H1 (cell line): ENCODE data around the gene MKLN1. TPM values are rescaled to one million over a fixed set of nuclear protein-coding genes. Genes with fewer than 3 reads are reported as not detected.

Source experiments
- CTCF ChIA-PET: fragments of 300-600 bp; sonication (Branson Sonifier 250); formaldehyde crosslinking; loops from one replicate; lab custom pipeline; 2021; ENCODE audit not compliant: partially characterized antibody; lab: Charles Lee
- POLR2A ChIA-PET: fragments of 300-600 bp; sonication (Branson Sonifier 250); formaldehyde crosslinking; loops from one replicate; lab custom pipeline; 2021; ENCODE audit warnings: inconsistent platforms; ENCODE audit not compliant: partially characterized antibody; lab: Charles Lee
- DNase-seq, 2 experiments: peaks; one replicate each; pipeline versions ENCODE4 v3.0.0 to v3.0.0-alpha.2; 2010 to 2022; ENCODE audit warnings: low spot score in 2 of 2, low read depth in 1 of 2, mixed read lengths in 1 of 2
- FAIRE-seq: peaks from 2 replicates; lab custom pipeline; 2011; peaks lifted over from hg19 to GRCh38; lab: Jason Lieb, UNC
- H2AFZ ChIP-seq: 2 replicates; pipeline ENCODE4 v1.8.1; 2012; ENCODE audit warnings: low read length, inconsistent platforms
- H2AK5ac ChIP-seq: 2 replicates; pipeline ENCODE4 v1.6.1; 2013; ENCODE audit warnings: low read depth, low read length
- H2BK120ac ChIP-seq: replicated peaks from 2 replicates; pipeline ENCODE3; 2013; ENCODE audit warnings: low read depth, low read length, inconsistent platforms
- H2BK12ac ChIP-seq: 2 replicates; pipeline ENCODE4 v1.6.1; 2013; ENCODE audit warnings: low read depth, low read length
- H2BK15ac ChIP-seq: 2 replicates; pipeline ENCODE4 v1.6.1; 2013; ENCODE audit warnings: low read length
- H2BK20ac ChIP-seq: 2 replicates; pipeline ENCODE4 v1.6.1; 2013; ENCODE audit warnings: low read length
- H2BK5ac ChIP-seq: 2 replicates; pipeline ENCODE4 v1.6.1; 2013; ENCODE audit warnings: low read depth, low read length
- H3K14ac ChIP-seq: 2 replicates; pipeline ENCODE4 v1.6.1; 2013; ENCODE audit warnings: inconsistent platforms; ENCODE audit not compliant: insufficient read length
- H3K18ac ChIP-seq: 2 replicates; pipeline ENCODE4 v1.6.1; 2013; ENCODE audit warnings: low read length; ENCODE audit errors: extremely low read depth
- H3K23ac ChIP-seq: 2 replicates; pipeline ENCODE4 v1.6.1; 2013; ENCODE audit warnings: inconsistent platforms; ENCODE audit not compliant: insufficient read length
- H3K23me2 ChIP-seq: 2 replicates; pipeline ENCODE4 v1.6.1; 2013; ENCODE audit warnings: low read depth, low read length
- H3K27ac ChIP-seq: 2 replicates; pipeline ENCODE4 v1.6.1; 2011; ENCODE audit warnings: low read depth, low read length, inconsistent platforms
- H3K27me3 ChIP-seq, 4 experiments: replicated peaks in 1 of 4; 1 replicate in 1 of 4; 2 replicates in 3 of 4; pipeline versions ENCODE4 v1.6.1 to v1.8.1; 2011 to 2013; ENCODE audit warnings: low read length in 3 of 4, mild to moderate bottlenecking in 3 of 4, inconsistent platforms in 2 of 4, mixed read lengths in 2 of 4, moderate library complexity in 1 of 4; ENCODE audit not compliant: control insufficient read depth in 3 of 4, insufficient read depth in 3 of 4; ENCODE audit errors: extremely low read depth in 1 of 4
- H3K36me3 ChIP-seq, 4 experiments: 2 replicates each; pipeline versions ENCODE4 v1.6.1 to v1.8.1; 2011 to 2013; ENCODE audit warnings: mild to moderate bottlenecking in 4 of 4, low read length in 3 of 4, moderate library complexity in 2 of 4, control low read depth in 1 of 4, inconsistent platforms in 1 of 4; ENCODE audit not compliant: insufficient read depth in 4 of 4, control insufficient read depth in 2 of 4
- H3K4ac ChIP-seq: replicated peaks from 2 replicates; pipeline ENCODE3; 2013; ENCODE audit warnings: low read length, low read depth, mixed read lengths, inconsistent platforms; ENCODE audit not compliant: insufficient read length
- H3K4me1 ChIP-seq, 4 experiments: replicated peaks in 1 of 4; 1 replicate in 1 of 4; 2 replicates in 3 of 4; pipeline versions ENCODE4 v1.6.1 to v1.8.1; 2011 to 2013; ENCODE audit warnings: low read length in 3 of 4, inconsistent platforms in 2 of 4, mixed read lengths in 1 of 4; ENCODE audit not compliant: insufficient read depth in 4 of 4, control insufficient read depth in 3 of 4
- H3K4me2 ChIP-seq, 2 experiments: 2 replicates each; pipeline versions ENCODE4 v1.6.1 to v1.8.1; 2011 to 2013; ENCODE audit warnings: low read depth in 2 of 2, low read length in 2 of 2, control low read depth in 1 of 2, inconsistent platforms in 1 of 2, mild to moderate bottlenecking in 1 of 2; ENCODE audit not compliant: insufficient read depth in 1 of 2
- H3K4me3 ChIP-seq, 4 experiments: fragments of 200-600, 300-600 bp in 1 of 4; sonication (generic), shearing (Covaris generic), sonication (Bioruptor Twin) in 1 of 4; 2 replicates each; pipeline versions ENCODE4 v1.5.1 to v1.8.1; 2011 to 2016; ENCODE audit warnings: low read length in 4 of 4, low read depth in 3 of 4, control low read depth in 2 of 4, inconsistent platforms in 2 of 4, mild to moderate bottlenecking in 2 of 4, mixed read lengths in 1 of 4, moderate library complexity in 1 of 4; ENCODE audit not compliant: insufficient read depth in 2 of 4; ENCODE audit errors: extremely low read depth in 1 of 4
- H3K56ac ChIP-seq: replicated peaks from 2 replicates; pipeline ENCODE3; 2013; ENCODE audit warnings: low read depth, mild to moderate bottlenecking, mixed read lengths, low read length, inconsistent platforms; ENCODE audit not compliant: insufficient read length
- H3K79me1 ChIP-seq: 2 replicates; pipeline ENCODE4 v1.6.1; 2013; ENCODE audit warnings: low read depth, low read length, control low read depth
- H3K79me2 ChIP-seq, 2 experiments: 2 replicates each; pipeline versions ENCODE4 v1.6.1 to v1.8.1; 2012 to 2013; ENCODE audit warnings: low read length in 2 of 2, mild to moderate bottlenecking in 2 of 2, inconsistent platforms in 1 of 2; ENCODE audit not compliant: insufficient read depth in 2 of 2, control insufficient read depth in 1 of 2
- H3K9ac ChIP-seq, 4 experiments: replicated peaks in 1 of 4; 1 replicate in 1 of 4; 2 replicates in 3 of 4; pipeline versions ENCODE4 v1.6.1 to v1.8.1; 2011 to 2013; ENCODE audit warnings: low read depth in 3 of 4, low read length in 3 of 4, control low read depth in 2 of 4, mild to moderate bottlenecking in 2 of 4, moderate library complexity in 2 of 4, inconsistent platforms in 1 of 4; ENCODE audit errors: extremely low read depth in 1 of 4
- H3K9me3 ChIP-seq, 2 experiments: 2 replicates each; pipeline versions ENCODE4 v1.6.1 to v1.8.1; 2012 to 2013; ENCODE audit warnings: mild to moderate bottlenecking in 2 of 2, moderate library complexity in 2 of 2, control low read depth in 1 of 2, inconsistent platforms in 1 of 2, low read depth in 1 of 2, low read length in 1 of 2, mixed read lengths in 1 of 2; ENCODE audit not compliant: insufficient read depth in 2 of 2
- H4K20me1 ChIP-seq, 2 experiments: replicated peaks in 1 of 2; 2 replicates each; pipeline versions ENCODE3 to v1.8.1; 2011 to 2013; ENCODE audit warnings: inconsistent platforms in 2 of 2, low read length in 2 of 2, mild to moderate bottlenecking in 1 of 2; ENCODE audit not compliant: insufficient read depth in 2 of 2, control insufficient read depth in 1 of 2
- H4K5ac ChIP-seq: 2 replicates; pipeline ENCODE4 v1.6.1; 2013; ENCODE audit warnings: low read length, low read depth, mixed read lengths, inconsistent platforms; ENCODE audit not compliant: insufficient read length
- H4K8ac ChIP-seq: 2 replicates; pipeline ENCODE4 v1.8.0; 2013; ENCODE audit warnings: mild to moderate bottlenecking, moderate library complexity, low read length, inconsistent platforms; ENCODE audit not compliant: insufficient read depth; ENCODE audit errors: extremely low read depth
- H4K91ac ChIP-seq: replicated peaks from 2 replicates; pipeline ENCODE3; 2013; ENCODE audit warnings: low read length, mixed read lengths, inconsistent platforms; ENCODE audit not compliant: insufficient read length
- CBX5 ChIP-seq: fragments of 300-800, 300-1000 bp; sonication (generic); IDR thresholded peaks from 2 replicates; pipeline ENCODE4 v1.7.1; 2016; ENCODE audit warnings: antibody characterized with exemption, low read length, low read depth
- CEBPB ChIP-seq: IDR thresholded peaks from 2 replicates; pipeline ENCODE4 v1.6.1; 2012; ENCODE audit warnings: low read depth, low read length
- CHD1 ChIP-seq: IDR thresholded peaks from 2 replicates; pipeline ENCODE4 v1.6.1; 2012; ENCODE audit warnings: low read depth, low read length, improper control_type of control experiment
- CREB1 ChIP-seq: IDR thresholded peaks from 2 replicates; pipeline ENCODE4 v1.6.1; 2012; ENCODE audit warnings: inconsistent platforms
- EP300 ChIP-seq, 2 experiments: IDR thresholded peaks; 1 replicate in 1 of 2; 2 replicates in 1 of 2; pipeline ENCODE4 v1.6.1; 2011 to 2012; ENCODE audit warnings: low read depth in 2 of 2, low read length in 2 of 2, mild to moderate bottlenecking in 2 of 2, borderline replicate concordance in 1 of 2, inconsistent platforms in 1 of 2, moderate library complexity in 1 of 2
- JUN ChIP-seq: IDR thresholded peaks from 2 replicates; pipeline ENCODE4 v1.6.1; 2011; ENCODE audit warnings: low read depth, mild to moderate bottlenecking, improper control_type of control experiment, low read length
- KDM5A ChIP-seq: fragments of 200-600 bp; IDR thresholded peaks from 2 replicates; pipeline ENCODE4 v1.7.1; 2012; ENCODE audit warnings: mild to moderate bottlenecking, low read length, inconsistent platforms, mixed read lengths
- MAX ChIP-seq: IDR thresholded peaks from 2 replicates; pipeline ENCODE4 v1.6.1; 2012; ENCODE audit warnings: inconsistent platforms
- NRF1 ChIP-seq: IDR thresholded peaks from 2 replicates; pipeline ENCODE4 v1.6.1; 2011; ENCODE audit warnings: mild to moderate bottlenecking, low read depth, low read length, improper control_type of control experiment
- PHF8 ChIP-seq: fragments of 200-600 bp; sonication (generic); conservative IDR thresholded peaks from 2 replicates; pipeline ENCODE4 v1.7.1; 2012; ENCODE audit warnings: low read depth, mild to moderate bottlenecking, inconsistent platforms, low read length, moderate library complexity
- POLR2AphosphoS5 ChIP-seq: IDR thresholded peaks from 2 replicates; pipeline ENCODE4 v1.6.1; 2011; ENCODE audit warnings: low read depth, low read length
- SIRT6 ChIP-seq: IDR thresholded peaks from one replicate; pipeline ENCODE4 v1.7.1; 2012; ENCODE audit warnings: low read length, inconsistent platforms
- TEAD4 ChIP-seq: IDR thresholded peaks from 2 replicates; pipeline ENCODE4 v1.6.1; 2012; ENCODE audit warnings: low read depth, low read length, inconsistent platforms, mixed read lengths
- YY1 ChIP-seq: IDR thresholded peaks from 2 replicates; pipeline ENCODE4 v1.6.1; 2011; ENCODE audit warnings: low read depth, mild to moderate bottlenecking, low read length
- WGBS, 2 experiments: shearing (Covaris generic) in 1 of 2; methylation state at CpG; one replicate each; pipeline versions ENCODE4 v1.1.6 to v1.1.7; 2013 to 2015; ENCODE audit warnings: low lambda C conversion rate in 2 of 2, mixed read lengths in 2 of 2, inconsistent platforms in 1 of 2, low coverage in 1 of 2, missing lambda C conversion rate in 1 of 2; ENCODE audit not compliant: insufficient replicate concordance in 2 of 2, insufficient coverage in 1 of 2, insufficient read length in 1 of 2; ENCODE audit errors: extremely low coverage in 1 of 2, missing lambda C conversion rate in 1 of 2; 5-methylcytosine and 5-hydroxymethylcytosine counted together
- polyA plus RNA-seq, 7 experiments: library from polyadenylated mRNA; depleted of rRNA in 3 of 7; stranded (reverse) in 5 of 7; unstranded in 2 of 7; fragments of >200 nt in 5 of 7; fragments of 200-250 nt in 2 of 7; gene quantifications; 1 replicate in 5 of 7; 2 replicates in 1 of 7; 4 replicates in 1 of 7; pipeline versions ENCODE4 v1.2.1 to v1.2.3, GENCODE V29; 2011 to 2013; ENCODE audit warnings: missing spikeins in 2 of 7, mixed read lengths in 2 of 7
- total RNA-seq: library from RNA; stranded (reverse); fragmentation: NEBNext Ultra II Directional; extraction: Animal tissue kit (Norgen Biotek cat#: 25700); gene quantifications from 2 replicates; pipeline ENCODE4 v1.2.1, GENCODE V29; 2021

MKLN1 gene
- total and polyA plus RNA-seq, 2 of the 8 experiments (the other 6 are each of a cell fraction or from before 2014, with no cell fraction given): 22.3 to 50.9 TPM

- FAIRE-seq: no peak
- no peak overlapping the region for H4K5ac ChIP-seq
- TF ChIP-seq PHF8 (no peak), POLR2AphosphoS5 (no peak), CHD1 (no peak), SIRT6 (no peak), KDM5A (no peak), YY1 (no peak), CEBPB (no peak), TEAD4 (no peak), CBX5 (no peak), JUN (no peak), CREB1 (no peak), NRF1 (no peak), MAX (no peak), EP300 (IDR thresholded peaks at IDR 0.05; ENCODE audit: borderline replicate concordance in 1 of 2, low read depth in 2 of 2, low read length in 2 of 2) (no peak)
Measured at GRCh38 chr7:131467788-131468187, 140.1 kb downstream of the MKLN1 start.

More at GRCh38 chr7:131467788-131468187, 140.1 kb downstream of the MKLN1 start:
- Histone ChIP-seq H2AFZ (no peak overlapping the region), H4K20me1 (no peaks in the 10 kb centered on the region), H3K14ac (no peak overlapping the region), H4K91ac (no peak overlapping the region), H2BK120ac (no peak overlapping the region), H3K27me3 (no peaks in the 10 kb centered on the region), H3K27ac (no peak overlapping the region), H3K23me2 (no peaks in the 10 kb centered on the region), H3K79me2 (no peaks in the 10 kb centered on the region), H3K4me2 (no peak overlapping the region), H3K36me3 (peaks cover 0 to 41% (median 23%) of the 10 kb centered on the region in 4 experiments; a peak in 5 of 8 replicates), H2BK12ac (no peak overlapping the region), H3K4ac (no peak overlapping the region), H3K9ac (no peak overlapping the region), H2BK15ac (no peak overlapping the region), H2BK5ac (no peak overlapping the region), H3K18ac (no peak overlapping the region), H3K56ac (no peak overlapping the region), H3K4me3 (no peak overlapping the region), H3K4me1 (peaks cover 0 to 4% (median 0%) of the 10 kb centered on the region in 4 experiments; a peak in 2 of 7 replicates), H3K79me1 (no peaks in the 10 kb centered on the region), H3K9me3 (no peaks in the 10 kb centered on the region), H2BK20ac (no peak overlapping the region), H4K8ac (no peak overlapping the region), H3K23ac (no peak overlapping the region), H2AK5ac (no peak overlapping the region)
- ChIA-PET CTCF (interaction anchor here (0.9 kb wide), 1 partner anchor 211 kb away, joined by 3 read pairs; no protein-coding TSS in a partner anchor), POLR2A (no interaction called here)
- DNase-seq: no peak
- 95% methylated on average over 5 of the region's 5 CpGs; no CpG with 5 or more reads in 1 of the 2 experiments for WGBS, 2 experiments
